ENCODE measurements around the gene TNFRSF6B.

GRCh38 chr20:63678667-63679465 lies 17.6 kb upstream of the TNFRSF6B start:
- TF ChIP-seq POLR2A (IDR thresholded peaks at IDR 0.05; ENCODE audit: low read length) = no peak
- TF ChIP-seq GATA1 (IDR thresholded peaks at IDR 0.05; ENCODE audit: low read depth, low read length) = no peak

Data from erythroblast (primary cell).